Inferior parietal cortex (tissue), 1 donor: ENCODE results near the gene VPS37C.

ENCODE experiments used
- DNase-seq: peaks from one replicate; pipeline ENCODE4 v3.0.0-alpha.2; 2016; ENCODE audit errors: extremely low spot score

Gene VPS37C

DNA sequence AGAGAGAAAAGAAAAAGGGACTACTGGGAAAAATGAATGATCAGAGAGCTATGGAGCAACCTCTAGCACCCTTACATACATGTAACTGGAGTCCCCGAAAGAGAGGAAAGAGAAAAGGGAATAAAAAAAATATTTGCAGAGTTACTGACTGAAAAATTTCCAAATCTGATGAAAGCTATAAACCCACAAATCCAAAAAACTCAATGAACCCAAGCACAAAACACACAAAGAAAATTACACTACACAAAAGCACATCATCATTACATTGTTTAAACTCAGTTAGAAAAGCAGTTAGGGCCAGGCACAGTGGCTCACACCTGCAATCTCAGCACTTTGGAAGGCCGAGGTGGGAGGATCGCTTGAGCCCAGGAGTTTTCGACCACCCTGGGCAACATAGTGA lies 6.7 kb downstream of the VPS37C start:
- no peak for DNase-seq

- DNase-seq = no peak
Measured at GRCh38 chr11:61153593-61154095, 7.6 kb downstream of the VPS37C start.

DNA sequence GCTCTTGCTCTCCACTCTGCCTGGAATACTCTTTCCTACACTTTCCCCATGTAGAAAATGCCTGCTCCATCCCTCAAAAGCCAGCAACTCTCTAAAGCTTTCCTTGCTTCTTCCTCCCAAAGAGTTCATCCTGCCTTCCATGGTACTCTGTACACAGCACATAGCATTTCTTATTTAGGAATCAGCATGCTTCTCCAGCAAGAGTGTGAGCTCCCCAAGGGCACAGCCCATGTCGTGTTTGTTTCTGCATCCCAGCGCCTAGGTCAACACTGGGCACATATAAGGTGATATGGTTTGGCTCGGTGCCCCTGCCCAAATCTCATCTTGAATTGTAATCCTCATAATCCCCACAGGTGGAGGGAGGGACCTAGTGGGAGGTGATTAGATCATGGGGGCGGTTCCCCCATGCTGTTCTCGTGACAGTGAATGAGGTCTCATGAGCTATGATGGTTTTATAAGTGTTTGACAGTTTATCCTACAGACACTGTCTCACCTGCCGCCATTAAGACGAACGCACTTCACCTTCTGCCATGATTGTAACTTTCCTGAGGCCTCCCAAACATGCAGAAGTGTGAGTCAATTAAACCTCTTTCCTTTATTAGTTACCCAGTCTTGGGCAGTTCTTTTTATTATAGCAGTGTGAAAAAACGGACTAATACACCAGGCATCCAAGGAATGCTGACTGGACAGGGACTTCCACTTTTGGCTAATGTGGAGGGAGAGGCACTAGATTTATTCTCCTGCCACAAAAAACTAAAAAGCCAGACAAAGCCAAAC lies 8.2 kb downstream of the VPS37C start:
- no peak for DNase-seq

DNA sequence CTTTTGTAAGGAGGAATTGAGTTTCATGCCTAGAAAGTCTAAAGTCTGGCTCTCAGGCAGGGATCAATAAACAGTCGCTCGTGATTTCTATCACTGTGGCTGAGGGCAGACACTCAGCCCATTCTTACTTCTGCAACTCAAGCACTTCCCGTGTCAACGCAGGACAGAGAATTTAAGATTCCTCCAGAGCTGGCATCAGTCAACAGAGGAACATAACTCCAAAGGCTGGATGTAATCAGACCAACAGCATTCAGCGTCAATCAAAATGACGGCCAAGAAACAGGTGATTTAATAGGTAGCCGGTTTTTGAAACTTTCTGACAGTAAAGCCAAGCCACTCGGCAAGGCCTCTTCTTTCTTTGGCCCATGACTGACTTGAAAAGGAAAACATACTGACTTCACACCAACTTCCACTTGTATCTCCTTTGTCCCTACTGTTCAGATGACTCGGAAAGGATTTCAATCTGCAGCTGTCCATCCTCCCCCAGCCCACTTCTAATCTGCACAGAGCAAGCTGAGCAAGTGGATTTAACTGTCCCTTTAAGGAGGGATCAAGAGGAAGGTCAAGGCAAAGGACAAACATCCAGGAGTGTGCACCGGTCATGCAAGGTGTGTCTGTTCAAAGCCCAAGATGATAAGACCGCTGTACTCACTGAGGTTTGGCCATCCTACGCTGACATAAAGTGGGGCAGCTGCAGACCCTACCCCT lies 9.5 kb downstream of the VPS37C start:
- DNase-seq = no peak

DNA sequence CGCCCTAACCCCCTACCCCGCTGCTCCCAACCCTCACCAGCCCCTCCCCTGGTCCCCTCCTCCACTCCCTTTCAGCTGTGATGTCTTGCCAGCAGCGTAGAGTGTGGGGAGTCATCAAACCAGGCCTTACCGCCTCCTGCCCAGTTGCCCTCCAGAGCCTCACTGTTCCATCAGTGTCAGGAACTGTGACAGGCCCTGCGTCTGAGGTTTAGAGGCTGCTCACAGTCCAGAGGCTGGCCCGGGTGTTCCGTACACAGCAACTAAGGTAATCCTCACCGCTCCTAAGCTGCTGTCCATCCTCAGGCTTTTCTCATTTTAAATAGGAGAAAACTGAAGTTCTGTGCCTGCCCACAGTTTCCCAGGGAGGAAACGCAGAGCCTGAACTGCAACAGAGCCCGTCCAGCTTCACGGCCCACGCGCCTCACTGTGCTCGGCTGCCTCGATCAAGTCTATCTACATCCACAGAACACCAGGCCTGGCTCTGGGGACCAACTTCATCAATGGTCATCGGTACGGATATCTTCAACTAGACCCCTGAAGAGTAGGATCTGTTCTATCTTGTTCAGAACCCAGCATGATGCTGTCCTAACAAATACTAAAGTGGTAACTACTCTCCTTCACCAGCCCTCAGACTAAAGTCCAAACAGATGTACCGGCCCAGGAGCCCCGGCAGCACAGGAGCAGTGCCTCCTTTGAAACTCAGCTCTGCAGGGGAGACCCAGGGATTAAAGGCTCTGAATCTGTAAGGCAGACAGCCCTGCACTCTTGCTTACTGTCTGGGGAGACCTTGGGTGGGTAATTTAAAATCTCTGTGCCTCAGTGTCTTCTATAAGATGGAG lies 10.3 kb downstream of the VPS37C start:
- DNase-seq = no peak

- no peak for DNase-seq
Measured at GRCh38 chr11:61149624-61150615, 11.3 kb downstream of the VPS37C start.

DNA sequence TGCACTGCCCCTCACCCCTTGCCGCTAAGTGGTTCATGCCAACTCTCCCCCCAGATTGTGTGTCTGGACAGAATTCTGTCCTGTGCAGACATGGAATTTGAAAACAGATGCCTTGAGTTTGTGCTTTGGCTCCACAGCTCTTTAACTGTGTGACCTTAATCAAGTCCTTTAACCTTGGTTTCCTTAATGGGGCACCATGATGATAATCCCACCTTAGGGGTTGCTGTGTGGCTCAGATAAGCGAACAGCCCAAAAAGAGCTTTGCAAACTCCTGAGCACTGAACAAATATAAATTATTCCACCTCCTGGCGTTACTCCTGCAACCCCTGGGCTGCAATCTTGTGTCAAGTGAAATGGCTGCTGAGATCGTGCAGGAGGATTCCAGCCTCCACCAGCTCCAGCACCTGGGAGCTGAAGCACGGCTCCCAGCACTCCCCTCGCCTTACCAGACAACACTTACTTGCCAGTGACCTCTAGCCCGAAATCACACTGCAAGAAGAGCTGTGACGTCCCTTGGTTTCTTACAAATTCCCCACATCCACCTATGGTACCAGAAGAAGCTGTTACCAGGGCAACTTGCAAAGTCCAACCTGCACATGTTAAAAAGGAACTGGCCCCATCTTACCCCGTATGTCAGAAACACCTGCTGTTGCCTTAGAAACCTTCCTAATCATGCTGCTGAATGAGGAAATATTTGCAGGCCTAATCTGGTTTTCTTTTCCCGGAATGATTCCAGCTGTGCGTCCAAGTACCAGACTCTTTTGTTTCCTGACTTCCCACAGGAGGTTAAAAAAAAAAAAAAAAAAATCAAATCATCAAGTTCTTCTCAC lies 13.2 kb downstream of the VPS37C start:
- no peak for DNase-seq

DNA sequence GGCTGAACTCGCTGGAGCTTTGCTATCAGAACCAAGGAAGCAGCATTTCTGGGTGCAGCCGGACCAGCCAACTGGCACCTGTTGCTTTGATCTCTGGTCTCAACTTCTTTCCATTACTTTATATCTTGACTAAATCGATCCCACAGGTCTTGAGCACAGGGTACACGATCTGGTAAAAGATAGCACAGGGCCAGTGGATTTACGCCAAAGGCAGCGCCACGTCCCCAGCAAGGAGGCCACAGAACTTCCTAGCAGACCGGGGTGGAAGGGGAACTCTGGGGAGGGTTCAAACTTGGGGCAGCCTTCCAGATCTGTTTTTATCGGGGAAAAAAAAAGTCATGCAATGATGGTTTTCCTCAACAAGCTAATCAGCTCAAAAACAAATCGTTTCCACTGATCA lies 14.0 kb downstream of the VPS37C start:
- no peak for DNase-seq

- no peak for DNase-seq
Measured at GRCh38 chr11:61146416-61146815, 14.8 kb downstream of the VPS37C start.

- no peak for DNase-seq
Measured at GRCh38 chr11:61145228-61146005, 15.8 kb downstream of the VPS37C start.

- no peak for DNase-seq
Measured at GRCh38 chr11:61144511-61145179, 16.6 kb downstream of the VPS37C start.

GRCh38 chr11:61142424-61142823 lies 18.8 kb downstream of the VPS37C start:
- no peak for DNase-seq

GRCh38 chr11:61141601-61142028 lies 19.6 kb downstream of the VPS37C start:
- no peak for DNase-seq

DNA sequence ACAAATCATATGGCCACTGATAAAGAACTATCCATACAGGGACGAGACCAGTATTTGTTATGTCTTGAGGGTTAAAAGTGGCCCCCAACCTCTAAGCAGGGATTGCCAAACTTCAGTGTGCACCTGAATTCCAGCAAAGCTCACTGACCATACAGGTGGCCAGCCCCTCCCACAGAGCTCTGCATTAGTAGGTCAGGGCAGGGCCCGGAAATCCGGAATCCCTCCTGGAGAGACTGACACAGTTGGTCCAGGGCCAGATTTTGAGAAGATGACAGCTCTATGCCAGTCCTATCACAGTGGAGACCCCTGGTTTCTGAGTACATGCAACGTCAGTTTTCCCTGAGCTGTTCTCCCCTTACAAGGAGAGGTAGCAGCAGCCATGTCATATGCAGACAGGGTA lies 20.8 kb downstream of the VPS37C start:
- DNase-seq = no peak

GRCh38 chr11:61139387-61139786 lies 21.8 kb downstream of the VPS37C start:
- DNase-seq = no peak

- DNase-seq = no peak
Measured at GRCh38 chr11:61138935-61139334, 22.3 kb downstream of the VPS37C start.

GRCh38 chr11:61134801-61135257 lies 26.4 kb downstream of the VPS37C start:
- DNase-seq = no peak

DNA sequence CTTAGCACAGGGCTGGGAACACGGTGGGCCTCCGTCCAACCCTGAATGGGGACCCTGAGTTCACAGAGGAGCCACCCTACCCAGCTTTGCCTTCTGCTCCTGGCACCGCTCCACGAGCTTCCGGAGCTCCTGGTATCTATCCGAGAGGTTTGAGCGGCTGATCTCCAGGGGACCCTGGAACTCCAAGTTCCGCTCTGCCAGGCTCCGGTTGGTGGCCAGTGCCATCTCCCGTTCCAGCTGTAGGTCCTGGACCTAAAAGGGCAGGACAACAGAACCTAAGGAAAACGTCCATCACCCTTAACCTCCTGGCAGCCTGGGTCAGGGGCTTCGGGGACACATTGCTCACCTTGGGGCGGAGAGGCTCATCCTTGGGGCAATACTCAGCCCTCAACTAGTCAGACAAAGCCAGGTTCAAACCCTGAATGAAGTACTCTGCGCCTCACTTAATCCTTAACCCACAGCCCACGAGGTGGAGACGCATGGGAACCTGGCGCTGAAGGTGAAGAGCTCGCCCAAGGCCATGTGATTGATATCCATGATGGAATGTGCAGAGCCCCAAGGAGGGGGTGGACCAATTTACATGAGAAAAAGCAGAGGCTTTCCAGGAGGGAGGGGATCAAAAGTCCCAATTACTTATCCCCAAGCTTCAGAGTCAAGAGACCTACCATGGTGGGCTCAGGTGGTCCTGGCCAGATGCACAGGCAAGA lies 27.1 kb downstream of the VPS37C start:
- DNase-seq = no peak
